Testis (tissue), 2 donors: ENCODE results near the gene NHERF1.

Source experiments
- POLR2A ChIP-seq: fragments of 450-650 bp; IDR thresholded peaks from one replicate; pipeline ENCODE4 v1.6.1; 2017; ENCODE audit warnings: antibody characterized with exemption, mild to moderate bottlenecking, moderate library complexity
- TF ChIP-seq, protein P1 (sequence below), 3 experiments: fragments of 450-650 bp in 2 of 3; fragments of 200-600 bp in 1 of 3; sonication (generic) in 1 of 3; IDR thresholded peaks; one replicate each; pipeline ENCODE4 v1.5.1; 2016 to 2019; ENCODE audit warnings: antibody characterized with exemption in 3 of 3, mild to moderate bottlenecking in 2 of 3, moderate library complexity in 1 of 3

DNA sequence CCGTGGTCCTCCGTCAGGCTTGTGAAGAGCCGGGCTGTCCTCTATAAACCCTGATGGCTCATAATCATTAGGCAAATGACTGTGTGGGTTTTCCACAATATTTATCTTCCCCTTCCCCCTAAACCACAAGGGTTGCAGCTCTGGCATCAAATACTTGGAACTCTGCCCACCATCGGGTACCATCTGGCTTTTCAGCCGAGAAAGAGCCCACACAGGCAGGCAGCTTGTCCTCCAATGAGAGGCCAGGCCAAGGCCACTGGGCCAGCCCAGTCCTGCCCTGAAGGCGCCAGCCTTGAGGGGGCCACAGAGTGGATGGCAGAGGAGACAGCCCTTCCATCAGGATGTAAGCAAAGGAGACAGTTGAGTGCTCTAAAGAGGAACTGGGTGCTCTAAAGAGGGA, 59.5 kb downstream of the NHERF1 start:
- TF ChIP-seq, protein P1, sequence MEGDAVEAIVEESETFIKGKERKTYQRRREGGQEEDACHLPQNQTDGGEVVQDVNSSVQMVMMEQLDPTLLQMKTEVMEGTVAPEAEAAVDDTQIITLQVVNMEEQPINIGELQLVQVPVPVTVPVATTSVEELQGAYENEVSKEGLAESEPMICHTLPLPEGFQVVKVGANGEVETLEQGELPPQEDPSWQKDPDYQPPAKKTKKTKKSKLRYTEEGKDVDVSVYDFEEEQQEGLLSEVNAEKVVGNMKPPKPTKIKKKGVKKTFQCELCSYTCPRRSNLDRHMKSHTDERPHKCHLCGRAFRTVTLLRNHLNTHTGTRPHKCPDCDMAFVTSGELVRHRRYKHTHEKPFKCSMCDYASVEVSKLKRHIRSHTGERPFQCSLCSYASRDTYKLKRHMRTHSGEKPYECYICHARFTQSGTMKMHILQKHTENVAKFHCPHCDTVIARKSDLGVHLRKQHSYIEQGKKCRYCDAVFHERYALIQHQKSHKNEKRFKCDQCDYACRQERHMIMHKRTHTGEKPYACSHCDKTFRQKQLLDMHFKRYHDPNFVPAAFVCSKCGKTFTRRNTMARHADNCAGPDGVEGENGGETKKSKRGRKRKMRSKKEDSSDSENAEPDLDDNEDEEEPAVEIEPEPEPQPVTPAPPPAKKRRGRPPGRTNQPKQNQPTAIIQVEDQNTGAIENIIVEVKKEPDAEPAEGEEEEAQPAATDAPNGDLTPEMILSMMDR (IDR thresholded peaks at IDR 0.05): no peak
- no peak for TF ChIP-seq POLR2A
